ENCODE results near the gene EFCAB13. TPM values are rescaled to one million over a fixed set of nuclear protein-coding genes. Genes with fewer than 3 reads are reported as not detected.

Gene EFCAB13
- total and polyA plus RNA-seq, 2 of the 4 experiments (the other 2 are of a cell fraction), result 0.77 to 1.4 TPM

DNA sequence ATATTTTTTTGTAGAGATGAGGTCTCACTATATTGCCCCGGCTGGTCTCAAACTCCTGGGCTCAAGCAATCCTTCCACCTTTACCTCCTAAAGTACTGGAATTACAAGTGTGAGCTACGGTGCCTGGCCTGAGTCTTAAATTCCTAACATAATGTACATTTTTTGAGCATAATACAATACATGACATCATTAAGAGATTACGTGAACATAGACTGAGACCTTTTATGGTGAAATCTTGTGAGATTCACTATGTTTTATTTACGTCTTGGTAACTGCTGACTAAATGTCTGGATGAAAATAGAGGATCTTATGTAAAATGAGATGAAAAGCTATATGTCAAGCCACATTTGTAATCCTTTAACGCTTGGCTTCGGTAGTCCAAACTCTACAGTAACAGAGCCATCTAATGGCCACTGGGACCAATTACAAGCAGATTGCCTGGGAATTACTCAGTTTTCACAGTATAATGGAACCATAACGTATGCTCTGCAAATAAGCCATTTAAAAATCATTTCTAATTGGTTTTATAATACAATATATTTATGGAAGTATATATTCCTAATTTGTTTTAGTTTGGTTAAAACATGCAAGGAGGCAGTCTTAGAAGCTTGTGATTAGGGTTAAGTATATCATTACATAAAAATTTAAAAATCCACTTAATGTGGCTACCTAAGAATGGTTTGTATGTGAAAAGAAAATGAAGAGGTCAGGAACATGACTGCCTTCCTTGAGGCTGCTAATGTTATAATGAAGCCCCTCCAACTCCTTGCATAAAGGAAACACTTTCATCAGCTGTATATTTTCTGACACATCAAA lies 8.1 kb upstream of the EFCAB13 start (continued):
- no peak for TF ChIP-seq BHLHE40 (IDR thresholded peaks at IDR 0.05; ENCODE audit: low read depth, low read length)
- no peak for TF ChIP-seq RCOR1 (IDR thresholded peaks at IDR 0.05; ENCODE audit: insufficient replicate concordance, low read length)
- peak; percentile 57; the same call in 1 of the 2 replicates for TF ChIP-seq FOS (IDR thresholded peaks at IDR 0.05; ENCODE audit: low read depth, low read length)

DNA sequence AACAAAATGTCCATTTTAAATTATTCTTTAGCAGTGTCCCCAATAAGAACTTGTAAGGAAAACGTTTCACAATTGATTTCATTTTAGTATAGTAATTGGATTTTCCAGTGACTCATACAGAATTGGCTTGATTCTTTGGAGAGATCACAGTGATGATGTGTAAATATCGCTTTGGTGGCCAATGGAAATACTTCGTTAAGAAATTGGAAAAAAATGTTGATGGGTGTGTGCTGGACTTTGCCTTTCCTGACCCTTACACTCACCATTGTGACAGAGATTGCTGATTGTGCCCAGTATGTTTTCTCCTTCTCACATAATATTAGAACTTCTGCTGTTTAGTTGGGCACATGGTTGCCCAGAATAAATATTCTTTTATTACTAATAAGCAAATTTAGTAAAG lies 7.4 kb upstream of the EFCAB13 start:
- intact Hi-C loops (cut with micrococcal nuclease), result loop anchor here (5.0 kb wide), 1 partner anchor 129 kb away; the partner anchor contains the start of gene CDC27
- H2BK120ac ChIP-seq (ENCODE audit: low read depth, low read length), result peak overlapping the region; percentile 48; the same call in 1 of the 2 replicates
- peak overlapping the region; percentile 73 for H3K56ac ChIP-seq (ENCODE audit: extremely low read depth, insufficient read depth, low read length)
- H2BK5ac ChIP-seq (ENCODE audit: low read depth, low read length, poor library complexity, severe bottlenecking), result peak overlapping the region; percentile 96
- no peak overlapping the region for H3K4me2 ChIP-seq (ENCODE audit: low read depth, low read length)
- H2AK9ac ChIP-seq (replicated peaks; ENCODE audit: low read depth, low read length, poor library complexity), result no peak overlapping the region
- peak overlapping the region; percentile 2; the same call in 1 of the 2 replicates for H4K91ac ChIP-seq (ENCODE audit: insufficient read depth, low read depth, low read length)
- 0 out of 3 replicates have a peak overlapping the region, but pooled peaks have one; percentile 22 for H2BK15ac ChIP-seq (ENCODE audit: low read depth, low read length)
- H3K9me3 ChIP-seq (ENCODE audit: control insufficient read depth, insufficient read depth, low read length), result no peaks in the 10 kb centered on the region
- WGBS, 2 experiments (ENCODE audit: extremely low coverage in 2 of 2, insufficient read length in 1 of 2), result no CpG with 5 or more reads among the region's 3 CpGs
- H3K27ac ChIP-seq (ENCODE audit: insufficient read depth, low read length), result peak overlapping the region; percentile 31; the same call in 1 of the 2 replicates
- H3K4me1 ChIP-seq (ENCODE audit: control insufficient read depth, insufficient read depth, low read length), result peaks cover 13% of the 10 kb centered on the region
- POLR2A ChIA-PET (ENCODE audit: unreplicated experiment), result no interaction called here
- peak overlapping the region; percentile 53; the same call in 1 of the 2 replicates for H2BK20ac ChIP-seq (ENCODE audit: low read depth, low read length)
- dilution Hi-C loops (cut with HindIII; ENCODE audit: low sequenced_read_pairs, unreplicated experiment), result no loop called here
- H3K18ac ChIP-seq (ENCODE audit: low read depth, low read length), result peak overlapping the region; percentile 88; the same call in 1 of the 2 replicates
- peak overlapping the region; percentile 4 to 35; a peak in 2 of 4 replicates for H4K8ac ChIP-seq (ENCODE audit: low read depth in 2 of 2, low read length in 2 of 2)
- H3K9me1 ChIP-seq (ENCODE audit: insufficient read depth, low read length), result peaks cover 2% of the 10 kb centered on the region; the same call in 1 of the 2 replicates
- H3K27me3 ChIP-seq (ENCODE audit: control insufficient read depth, insufficient read depth, low read length), result no peaks in the 10 kb centered on the region
- no peak for ATAC-seq (ENCODE audit: low read depth)
- peak overlapping the region; percentile 31; the same call in 1 of the 2 replicates for H3K4ac ChIP-seq (ENCODE audit: low read depth, low read length)
- peaks cover 2% of the 10 kb centered on the region; the same call in 1 of the 2 replicates for H3K36me3 ChIP-seq (ENCODE audit: control insufficient read depth, insufficient read depth, low read length)
- peak overlapping the region; percentile 33; the same call in 1 of the 2 replicates for H3K23ac ChIP-seq (ENCODE audit: low read depth, low read length)
- no peak overlapping the region for H3K4me3 ChIP-seq (ENCODE audit: insufficient read depth, low read depth, low read length)
- BruUV-seq (replicated peaks), result no TSS peak
- in situ Hi-C loops (cut with MboI; ENCODE audit: low sequenced_read_pairs), result no loop called here
- H3K14ac ChIP-seq (replicated peaks; ENCODE audit: low read depth, low read length), result peak overlapping the region; percentile 34
- H3K9ac ChIP-seq (ENCODE audit: low read depth, low read length), result 0 out of 2 replicates have a peak overlapping the region, but pooled peaks have one; percentile 23
- H4K20me1 ChIP-seq (ENCODE audit: insufficient read depth, low read length), result no peaks in the 10 kb centered on the region
- peak overlapping the region; percentile 77; the same call in 1 of the 2 replicates for H4K5ac ChIP-seq (ENCODE audit: low read depth, low read length)
- no peak overlapping the region for H2AFZ ChIP-seq (replicated peaks; ENCODE audit: low read length, poor library complexity)
- peak overlapping the region; percentile 33; the same call in 1 of the 2 replicates for H2AK5ac ChIP-seq (ENCODE audit: low read depth, low read length)
- peak; percentile 67 for DNase-seq
- CTCF ChIA-PET, result interaction anchor here (1.2 to 3.5 kb wide), 6 partner anchors 10 to 288 kb away, joined by 3 to 30 read pairs (median 3); no protein-coding TSS in a partner anchor
- H3K79me1 ChIP-seq (ENCODE audit: low read depth in 1 of 2, low read length in 2 of 2), result peaks cover 0 to 6% of the 10 kb centered on the region in 2 experiments; a peak in 1 of 4 replicates
- TF ChIP-seq RAD21 (IDR thresholded peaks at IDR 0.05; ENCODE audit: low read length) (no peak), MAFK (IDR thresholded peaks at IDR 0.05; ENCODE audit: low read depth, low read length) (no peak), RFX5 (IDR thresholded peaks at IDR 0.05; ENCODE audit: low read depth, low read length) (no peak), CTCF (conservative IDR thresholded peaks at IDR 0.05; ENCODE audit: low read depth, low read length) (no peak), CEBPB (IDR thresholded peaks at IDR 0.05; ENCODE audit: low read depth, low read length) (peak; percentile 31; the same call in 1 of the 2 replicates), FOS (IDR thresholded peaks at IDR 0.05; ENCODE audit: low read depth, low read length) (peak; percentile 44; the same call in 1 of the 2 replicates), MXI1 (IDR thresholded peaks at IDR 0.05; ENCODE audit: borderline replicate concordance, low read depth, low read length) (no peak)
- TF ChIP-seq, protein P1, sequence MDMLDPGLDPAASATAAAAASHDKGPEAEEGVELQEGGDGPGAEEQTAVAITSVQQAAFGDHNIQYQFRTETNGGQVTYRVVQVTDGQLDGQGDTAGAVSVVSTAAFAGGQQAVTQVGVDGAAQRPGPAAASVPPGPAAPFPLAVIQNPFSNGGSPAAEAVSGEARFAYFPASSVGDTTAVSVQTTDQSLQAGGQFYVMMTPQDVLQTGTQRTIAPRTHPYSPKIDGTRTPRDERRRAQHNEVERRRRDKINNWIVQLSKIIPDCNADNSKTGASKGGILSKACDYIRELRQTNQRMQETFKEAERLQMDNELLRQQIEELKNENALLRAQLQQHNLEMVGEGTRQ (IDR thresholded peaks at IDR 0.05; ENCODE audit: low read depth, low read length), result no peak

All from IMR-90 (cell line).